HepG2 (cell line): ENCODE measurements around the gene FBXO2. TPM values are rescaled to one million over a fixed set of nuclear protein-coding genes. Genes with fewer than 3 reads are reported as not detected.

Experiments
- ADNP ChIP-seq: sonication (generic); formaldehyde crosslinking; IDR thresholded peaks from 2 replicates; pipeline ENCODE4 v1.4.0; 2020; ENCODE audit warnings: missing genetic modification reagents
- ATF3 ChIP-seq: sonication (generic); formaldehyde crosslinking; IDR thresholded peaks from 2 replicates; pipeline ENCODE4 v1.4.0; 2020; ENCODE audit warnings: missing genetic modification reagents
- DNMT1 ChIP-seq: sonication (generic); formaldehyde crosslinking; IDR thresholded peaks from 2 replicates; pipeline ENCODE4 v1.5.1; 2020; ENCODE audit warnings: mild to moderate bottlenecking, missing genetic modification reagents
- FOXJ3 ChIP-seq: sonication (generic); formaldehyde crosslinking; IDR thresholded peaks from 2 replicates; pipeline ENCODE4 v1.4.0; 2020; ENCODE audit warnings: missing genetic modification reagents, mild to moderate bottlenecking, borderline replicate concordance
- HNRNPK ChIP-seq: fragments of 200-400 bp; formaldehyde crosslinking; IDR thresholded peaks from 2 replicates; pipeline ENCODE4 v1.6.1; 2018; ENCODE audit warnings: low read length, low read depth, moderate library complexity, mild to moderate bottlenecking; ENCODE audit not compliant: poor library complexity, severe bottlenecking
- PHF8 ChIP-seq: sonication (generic); formaldehyde crosslinking; IDR thresholded peaks from 2 replicates; pipeline ENCODE4 v1.5.0; 2020; ENCODE audit warnings: missing genetic modification reagents
- SOX6 ChIP-seq, 2 experiments: fragments of 450-650 bp in 1 of 2; sonication (generic) in 1 of 2; formaldehyde crosslinking in 1 of 2; IDR thresholded peaks; 2 replicates each; pipeline versions ENCODE4 v1.4.0 to v1.6.1; 2017 to 2020; ENCODE audit warnings: antibody characterized with exemption in 1 of 2, mild to moderate bottlenecking in 1 of 2, missing genetic modification reagents in 1 of 2
- TAF15 ChIP-seq: fragments of 200-400 bp; formaldehyde crosslinking; IDR thresholded peaks from one replicate; pipeline ENCODE4 v1.6.1; 2018; ENCODE audit warnings: mild to moderate bottlenecking, low read depth, low read length; ENCODE audit not compliant: poor library complexity, severe bottlenecking
- ZBTB33 ChIP-seq: sonication (generic); formaldehyde crosslinking; IDR thresholded peaks from 2 replicates; pipeline ENCODE4 v1.4.0; 2020; ENCODE audit warnings: missing genetic modification reagents
- ZNF260 ChIP-seq: sonication (generic); formaldehyde crosslinking; IDR thresholded peaks from 2 replicates; pipeline ENCODE4 v1.4.0; 2020; ENCODE audit warnings: missing genetic modification reagents, low read depth, mild to moderate bottlenecking, borderline replicate concordance
- ZNF318 ChIP-seq: sonication (generic); formaldehyde crosslinking; IDR thresholded peaks from 2 replicates; pipeline ENCODE4 v1.4.0; 2020; ENCODE audit warnings: mild to moderate bottlenecking, missing genetic modification reagents
- ZNF382 ChIP-seq: sonication (generic); formaldehyde crosslinking; IDR thresholded peaks from 2 replicates; pipeline ENCODE4 v1.5.0; 2020; ENCODE audit warnings: missing genetic modification reagents, mild to moderate bottlenecking, borderline replicate concordance
- ZNF619 ChIP-seq: sonication (generic); formaldehyde crosslinking; IDR thresholded peaks from 2 replicates; pipeline ENCODE4 v1.4.0; 2020; ENCODE audit warnings: mild to moderate bottlenecking, missing genetic modification reagents
- ZSCAN25 ChIP-seq: sonication (generic); formaldehyde crosslinking; IDR thresholded peaks from 2 replicates; pipeline ENCODE4 v1.8.0; 2022; ENCODE audit warnings: mild to moderate bottlenecking, missing genetic modification reagents
- polyA plus RNA-seq, 8 experiments: library from polyadenylated mRNA; depleted of rRNA in 3 of 8; stranded (reverse) in 7 of 8; unstranded in 1 of 8; fragments of >200 nt; fragmentation: Illumina TruSeq in 4 of 8; extraction: Trizol in 4 of 8; gene quantifications; 2 replicates each; pipeline versions ENCODE4 v1.2.1 to v1.2.3, GENCODE V29; 2011 to 2016; ENCODE audit warnings: low read depth in 4 of 8, missing spikeins in 1 of 8, mixed read lengths in 1 of 8; ENCODE audit not compliant: insufficient read depth in 1 of 8
- total RNA-seq, 5 experiments: library from RNA; depleted of rRNA; stranded (reverse); fragments of >200 nt; fragmentation: Illumina TruSeq; extraction: Trizol; gene quantifications; 2 replicates each; pipeline ENCODE4 v1.2.3, GENCODE V29; 2016; ENCODE audit warnings: low read depth in 1 of 5
- TF ChIP-seq, protein P1 (sequence below): sonication (generic); formaldehyde crosslinking; IDR thresholded peaks from 2 replicates; pipeline ENCODE4 v1.5.0; 2020; ENCODE audit warnings: missing genetic modification reagents

FBXO2 gene
- total and polyA plus RNA-seq, 2 of the 13 experiments (the other 11 are each of a cell fraction or from before 2014, with no cell fraction given) = 79.3 to 112 TPM

DNA sequence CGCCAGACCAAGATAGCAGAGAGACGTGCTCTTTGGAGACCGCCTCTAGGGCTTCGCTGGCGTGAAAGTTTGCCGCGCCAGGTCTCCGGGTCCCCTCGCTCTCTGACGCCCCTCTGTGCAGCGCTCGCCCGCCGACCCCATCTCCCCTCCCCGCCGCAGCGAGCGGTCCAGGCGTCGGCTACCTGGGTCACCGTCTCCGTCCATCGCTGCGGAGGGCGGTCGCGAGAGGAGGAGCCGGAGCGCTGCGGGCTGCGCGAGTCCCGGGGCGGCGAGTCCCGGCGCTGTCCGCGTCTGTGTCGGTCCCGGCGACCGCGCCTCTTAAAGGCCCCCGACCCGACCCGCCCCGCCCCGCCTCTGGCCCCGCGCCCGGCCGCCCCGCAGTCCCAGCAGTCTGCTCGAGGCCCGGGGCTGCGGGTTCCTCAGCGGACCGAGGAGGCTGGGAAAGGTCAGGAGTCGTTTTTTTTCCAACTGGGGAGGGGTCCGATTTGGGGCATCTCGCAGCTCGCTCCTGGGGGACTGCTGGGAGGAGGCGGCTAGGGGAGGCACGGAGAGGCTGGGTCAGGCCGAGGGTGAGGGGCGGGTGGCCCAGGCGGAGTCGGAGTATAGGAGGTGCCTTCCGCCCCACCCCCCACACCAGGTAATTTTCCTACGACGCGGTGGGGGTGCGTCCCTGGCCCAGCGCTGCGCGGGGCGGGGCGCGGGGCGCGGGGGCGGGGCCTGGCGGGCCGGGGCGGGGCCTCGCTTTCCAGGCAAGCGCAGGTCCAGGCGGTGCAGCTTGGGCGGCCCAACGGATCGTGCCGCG is at the start of gene FBXO2, which contains the start of gene FBXO44 (continued):
- TF ChIP-seq ZNF318 = no peak
- TF ChIP-seq PHF8 = peak; percentile 69
- TF ChIP-seq FOXJ3 (CRISPR knock-in tag) = no peak
- 0 out of 2 replicates have a peak, but pooled peaks have one; percentile 20 for TF ChIP-seq ZSCAN25
- TF ChIP-seq ZNF619 (CRISPR knock-in tag) = no peak
- TF ChIP-seq, protein P1, sequence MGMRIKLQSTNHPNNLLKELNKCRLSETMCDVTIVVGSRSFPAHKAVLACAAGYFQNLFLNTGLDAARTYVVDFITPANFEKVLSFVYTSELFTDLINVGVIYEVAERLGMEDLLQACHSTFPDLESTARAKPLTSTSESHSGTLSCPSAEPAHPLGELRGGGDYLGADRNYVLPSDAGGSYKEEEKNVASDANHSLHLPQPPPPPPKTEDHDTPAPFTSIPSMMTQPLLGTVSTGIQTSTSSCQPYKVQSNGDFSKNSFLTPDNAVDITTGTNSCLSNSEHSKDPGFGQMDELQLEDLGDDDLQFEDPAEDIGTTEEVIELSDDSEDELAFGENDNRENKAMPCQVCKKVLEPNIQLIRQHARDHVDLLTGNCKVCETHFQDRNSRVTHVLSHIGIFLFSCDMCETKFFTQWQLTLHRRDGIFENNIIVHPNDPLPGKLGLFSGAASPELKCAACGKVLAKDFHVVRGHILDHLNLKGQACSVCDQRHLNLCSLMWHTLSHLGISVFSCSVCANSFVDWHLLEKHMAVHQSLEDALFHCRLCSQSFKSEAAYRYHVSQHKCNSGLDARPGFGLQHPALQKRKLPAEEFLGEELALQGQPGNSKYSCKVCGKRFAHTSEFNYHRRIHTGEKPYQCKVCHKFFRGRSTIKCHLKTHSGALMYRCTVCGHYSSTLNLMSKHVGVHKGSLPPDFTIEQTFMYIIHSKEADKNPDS (CRISPR knock-in tag) = no peak
- TF ChIP-seq ADNP (CRISPR knock-in tag) = no peak
- no peak for TF ChIP-seq ZNF382 (CRISPR knock-in tag)
- TF ChIP-seq TAF15 = no peak
- TF ChIP-seq ZNF260 (CRISPR knock-in tag) = no peak
- TF ChIP-seq DNMT1 (CRISPR knock-in tag) = no peak
- no peak for TF ChIP-seq ZBTB33 (CRISPR knock-in tag)
- peak; percentile 48 for TF ChIP-seq HNRNPK
- TF ChIP-seq SOX6 (IDR thresholded peaks at IDR 0.05) = no peak
- no peak for TF ChIP-seq SOX6 (CRISPR knock-in tag; IDR thresholded peaks at IDR 0.05)
- TF ChIP-seq ATF3 (CRISPR knock-in tag) = no peak
